K562 (cell line): ENCODE measurements around the gene FES. TPM values are rescaled to one million over a fixed set of nuclear protein-coding genes. Genes with fewer than 3 reads are reported as not detected.

Source experiments
- ARHGAP35 ChIP-seq: fragments of 450-650 bp; IDR thresholded peaks from 2 replicates; pipeline ENCODE4 v1.6.1; 2018; ENCODE audit not compliant: partially characterized antibody
- ASH1L ChIP-seq: fragments of 450-650 bp; IDR thresholded peaks from 2 replicates; pipeline ENCODE4 v1.6.1; 2018; ENCODE audit warnings: borderline replicate concordance, mild to moderate bottlenecking, low read depth; ENCODE audit not compliant: partially characterized antibody
- CREM ChIP-seq: IDR thresholded peaks from 2 replicates; pipeline ENCODE4 v1.6.1; 2014; ENCODE audit warnings: antibody characterized with exemption, low read depth
- FIP1L1 ChIP-seq: fragments of 200-400 bp; formaldehyde crosslinking; IDR thresholded peaks from 2 replicates; pipeline ENCODE4 v1.6.1; 2018; ENCODE audit warnings: mild to moderate bottlenecking, low read depth, low read length; ENCODE audit not compliant: poor library complexity, severe bottlenecking
- FOXA3 ChIP-seq, 2 experiments: fragments of 450-650 bp in 1 of 2; sonication (generic) in 1 of 2; formaldehyde crosslinking; IDR thresholded peaks in 1 of 2; conservative IDR thresholded peaks in 1 of 2; 2 replicates each; pipeline versions ENCODE4 v1.4.0 to v1.8.0; 2020 to 2022; ENCODE audit warnings: mild to moderate bottlenecking in 2 of 2, missing genetic modification reagents in 1 of 2
- FUS ChIP-seq: fragments of 200-400 bp; formaldehyde crosslinking; optimal IDR thresholded peaks from 2 replicates; pipeline ENCODE3; 2017; ENCODE audit warnings: low read depth, low read length
- HNRNPK ChIP-seq: fragments of 200-400 bp; formaldehyde crosslinking; IDR thresholded peaks from one replicate; pipeline ENCODE4 v1.6.1; 2018; ENCODE audit warnings: mild to moderate bottlenecking, low read depth, low read length; ENCODE audit not compliant: poor library complexity, severe bottlenecking
- HNRNPLL ChIP-seq: fragments of 200-400 bp; formaldehyde crosslinking; IDR thresholded peaks from 2 replicates; pipeline ENCODE4 v1.6.1; 2017; ENCODE audit warnings: low read length, low read depth, mild to moderate bottlenecking; ENCODE audit not compliant: poor library complexity, severe bottlenecking
- MCM7 ChIP-seq, 2 experiments: fragments of 450-650 bp; IDR thresholded peaks; 2 replicates each; pipeline ENCODE4 v1.6.1; 2016 to 2018
- NCOA6 ChIP-seq: fragments of 450-650 bp; IDR thresholded peaks from 2 replicates; pipeline ENCODE4 v1.6.1; 2017; ENCODE audit warnings: mild to moderate bottlenecking
- NFXL1 ChIP-seq: fragments of 450-650 bp; formaldehyde crosslinking; IDR thresholded peaks from 2 replicates; pipeline ENCODE4 v1.4.0; 2021; ENCODE audit warnings: mild to moderate bottlenecking
- PHB ChIP-seq: fragments of 250-450 bp; sonication (Bioruptor Pico); IDR thresholded peaks from 2 replicates; pipeline ENCODE4 v1.5.0; 2021
- POU5F1 ChIP-seq: fragments of 150-350 bp; IDR thresholded peaks from 2 replicates; pipeline ENCODE4 v1.6.1; 2014; ENCODE audit warnings: borderline replicate concordance, low read length, low read depth, mild to moderate bottlenecking; ENCODE audit not compliant: partially characterized antibody
- RFX7 ChIP-seq: fragments of 250-450 bp; sonication (Bioruptor Pico); IDR thresholded peaks from 2 replicates; pipeline ENCODE4 v1.5.1; 2021; ENCODE audit warnings: mild to moderate bottlenecking
- SMARCA5 ChIP-seq: fragments of 450-650 bp; IDR thresholded peaks from 2 replicates; pipeline ENCODE4 v1.6.1; 2016
- SMC3 ChIP-seq: conservative IDR thresholded peaks from 2 replicates; pipeline ENCODE4 v1.6.1; 2011; ENCODE audit warnings: low read depth, low read length, improper control_type of control experiment; ENCODE audit not compliant: insufficient read depth
- STAG1 ChIP-seq: sonication (generic); formaldehyde crosslinking; IDR thresholded peaks from 2 replicates; pipeline ENCODE4 v1.5.0; 2020; ENCODE audit warnings: missing genetic modification reagents, borderline replicate concordance
- STAT5A ChIP-seq: IDR thresholded peaks from 2 replicates; pipeline ENCODE4 v1.6.1; 2012; ENCODE audit warnings: low read length, inconsistent platforms, borderline replicate concordance
- TEAD4 ChIP-seq, 2 experiments: sonication (generic) in 1 of 2; formaldehyde crosslinking in 1 of 2; IDR thresholded peaks; 2 replicates each; pipeline versions ENCODE4 v1.6.1 to v1.8.0; 2012 to 2022; ENCODE audit warnings: borderline replicate concordance in 1 of 2, inconsistent platforms in 1 of 2, low read length in 1 of 2, mild to moderate bottlenecking in 1 of 2, missing genetic modification reagents in 1 of 2
- ZBTB8A ChIP-seq: fragments of 450-650 bp; IDR thresholded peaks from 2 replicates; pipeline ENCODE4 v1.6.1; 2018; ENCODE audit warnings: mild to moderate bottlenecking, moderate library complexity; ENCODE audit not compliant: partially characterized antibody
- ZKSCAN1 ChIP-seq: fragments of 150-350 bp; IDR thresholded peaks from 2 replicates; pipeline ENCODE4 v1.6.1; 2016; ENCODE audit warnings: low read depth, low read length
- ZSCAN29 ChIP-seq: fragments of 450-650 bp; IDR thresholded peaks from 2 replicates; pipeline ENCODE4 v1.6.1; 2017
- polyA plus RNA-seq, 8 experiments: library from polyadenylated mRNA; depleted of rRNA in 4 of 8; stranded (reverse) in 5 of 8; unstranded in 3 of 8; fragments of >200 nt; fragmentation: Nextera tagmentation in 2 of 8; fragmentation: Illumina TruSeq in 1 of 8; extraction: Ambion mirVana in 2 of 8; extraction: Trizol in 1 of 8; gene quantifications; 2 replicates each; pipeline versions ENCODE4 v1.2.1 to v1.2.3, GENCODE V29; 2011 to 2014; ENCODE audit warnings: inconsistent platforms in 1 of 8, missing spikeins in 1 of 8
- total RNA-seq, 7 experiments: library from RNA; depleted of rRNA in 6 of 7; stranded (reverse); fragments of >200 nt in 6 of 7; fragmentation: Illumina TruSeq in 2 of 7; extraction: Trizol in 2 of 7; gene quantifications; 2 replicates each; pipeline versions ENCODE4 v1.2.1 to v1.2.3, GENCODE V29; 2011 to 2021; ENCODE audit warnings: low replicate concordance in 1 of 7
- TF ChIP-seq, protein P1 (sequence below): fragments of 250-450 bp; sonication (Bioruptor Pico); IDR thresholded peaks from 2 replicates; pipeline ENCODE4 v1.8.0; 2022; ENCODE audit warnings: moderate library complexity, mild to moderate bottlenecking, inconsistent platforms
- TF ChIP-seq, protein P2 (sequence below): sonication (generic); formaldehyde crosslinking; IDR thresholded peaks from 2 replicates; pipeline ENCODE4 v1.9.0; 2022; ENCODE audit warnings: mild to moderate bottlenecking, missing genetic modification reagents
- TF ChIP-seq, protein P3 (sequence below): fragments of 200-800 bp; sonication (Bioruptor generic); IDR thresholded peaks from 2 replicates; pipeline ENCODE4 v1.6.1; 2017; ENCODE audit warnings: missing genetic modification characterization, missing compliant biosample characterization
- TF ChIP-seq, protein P4 (sequence below), 2 experiments: fragments of 250-450 bp in 1 of 2; fragments of 450-650 bp in 1 of 2; sonication (Bioruptor Pico) in 1 of 2; IDR thresholded peaks; 2 replicates each; pipeline versions ENCODE4 v1.6.1 to v1.8.0; 2016 to 2021; ENCODE audit warnings: mild to moderate bottlenecking in 2 of 2, moderate library complexity in 2 of 2, missing compliant biosample characterization in 1 of 2, missing genetic modification characterization in 1 of 2

FES gene
- total and polyA plus RNA-seq, 9 of the 15 experiments (the other 6 are each of a cell fraction or from before 2014, with no cell fraction given) = 0.38 to 2.6 (median 0.82) TPM

DNA sequence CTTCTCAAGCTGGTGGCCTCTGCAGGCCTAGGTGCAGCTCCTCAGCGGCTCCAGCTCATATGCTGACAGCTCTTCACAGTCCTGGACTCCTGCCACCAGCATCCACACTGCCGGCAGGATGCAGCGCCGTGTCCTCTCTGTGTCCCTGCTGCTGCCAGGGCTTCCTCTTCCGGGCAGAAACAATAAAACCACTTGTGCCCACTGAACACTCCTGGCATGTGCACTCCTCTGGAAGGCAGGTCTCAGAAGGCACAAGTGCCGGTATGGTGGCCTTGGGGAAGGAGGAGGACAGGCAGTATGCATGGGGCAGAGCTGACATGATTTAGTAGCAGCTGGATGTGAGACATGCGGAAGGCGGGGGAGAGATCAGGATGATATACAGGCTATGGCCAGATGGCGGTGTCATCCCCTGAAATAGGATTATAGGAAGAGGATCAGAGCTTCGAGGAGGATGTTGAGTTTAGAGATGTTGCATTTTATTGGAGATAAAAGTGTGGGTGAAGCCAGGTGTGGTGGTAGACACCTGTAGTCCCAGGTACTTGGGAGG, 11.3 kb downstream of the FES start (continued):
- TF ChIP-seq, protein P1, sequence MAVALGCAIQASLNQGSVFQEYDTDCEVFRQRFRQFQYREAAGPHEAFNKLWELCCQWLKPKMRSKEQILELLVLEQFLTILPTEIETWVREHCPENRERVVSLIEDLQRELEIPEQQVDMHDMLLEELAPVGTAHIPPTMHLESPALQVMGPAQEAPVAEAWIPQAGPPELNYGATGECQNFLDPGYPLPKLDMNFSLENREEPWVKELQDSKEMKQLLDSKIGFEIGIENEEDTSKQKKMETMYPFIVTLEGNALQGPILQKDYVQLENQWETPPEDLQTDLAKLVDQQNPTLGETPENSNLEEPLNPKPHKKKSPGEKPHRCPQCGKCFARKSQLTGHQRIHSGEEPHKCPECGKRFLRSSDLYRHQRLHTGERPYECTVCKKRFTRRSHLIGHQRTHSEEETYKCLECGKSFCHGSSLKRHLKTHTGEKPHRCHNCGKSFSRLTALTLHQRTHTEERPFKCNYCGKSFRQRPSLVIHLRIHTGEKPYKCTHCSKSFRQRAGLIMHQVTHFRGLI (CRISPR knock-in tag) = no peak
- TF ChIP-seq ZSCAN29 = no peak
- no peak for TF ChIP-seq NCOA6
- TF ChIP-seq, protein P2, sequence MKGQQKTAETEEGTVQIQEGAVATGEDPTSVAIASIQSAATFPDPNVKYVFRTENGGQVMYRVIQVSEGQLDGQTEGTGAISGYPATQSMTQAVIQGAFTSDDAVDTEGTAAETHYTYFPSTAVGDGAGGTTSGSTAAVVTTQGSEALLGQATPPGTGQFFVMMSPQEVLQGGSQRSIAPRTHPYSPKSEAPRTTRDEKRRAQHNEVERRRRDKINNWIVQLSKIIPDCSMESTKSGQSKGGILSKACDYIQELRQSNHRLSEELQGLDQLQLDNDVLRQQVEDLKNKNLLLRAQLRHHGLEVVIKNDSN = no peak
- no peak for TF ChIP-seq FUS
- no peak for TF ChIP-seq FOXA3 (CRISPR knock-in tag; conservative IDR thresholded peaks at IDR 0.05 in 1 of 2, IDR thresholded peaks at IDR 0.05 in 1 of 2)
- TF ChIP-seq ARHGAP35 = no peak
- TF ChIP-seq ZBTB8A = no peak
- no peak for TF ChIP-seq HNRNPK
- peak; percentile 65 for TF ChIP-seq CREM
- no peak for TF ChIP-seq STAT5A
- TF ChIP-seq PHB (CRISPR knock-in tag) = no peak
- TF ChIP-seq FIP1L1 = no peak
- peak; percentile 67 for TF ChIP-seq TEAD4 (IDR thresholded peaks at IDR 0.05; ENCODE audit: low read length)
- TF ChIP-seq TEAD4 (CRISPR knock-in tag; IDR thresholded peaks at IDR 0.05; ENCODE audit: borderline replicate concordance) = no peak
- TF ChIP-seq NFXL1 (CRISPR knock-in tag) = no peak
- TF ChIP-seq ASH1L = no peak
- TF ChIP-seq, protein P3, sequence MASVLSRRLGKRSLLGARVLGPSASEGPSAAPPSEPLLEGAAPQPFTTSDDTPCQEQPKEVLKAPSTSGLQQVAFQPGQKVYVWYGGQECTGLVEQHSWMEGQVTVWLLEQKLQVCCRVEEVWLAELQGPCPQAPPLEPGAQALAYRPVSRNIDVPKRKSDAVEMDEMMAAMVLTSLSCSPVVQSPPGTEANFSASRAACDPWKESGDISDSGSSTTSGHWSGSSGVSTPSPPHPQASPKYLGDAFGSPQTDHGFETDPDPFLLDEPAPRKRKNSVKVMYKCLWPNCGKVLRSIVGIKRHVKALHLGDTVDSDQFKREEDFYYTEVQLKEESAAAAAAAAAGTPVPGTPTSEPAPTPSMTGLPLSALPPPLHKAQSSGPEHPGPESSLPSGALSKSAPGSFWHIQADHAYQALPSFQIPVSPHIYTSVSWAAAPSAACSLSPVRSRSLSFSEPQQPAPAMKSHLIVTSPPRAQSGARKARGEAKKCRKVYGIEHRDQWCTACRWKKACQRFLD (CRISPR knock-in tag) = no peak
- no peak for TF ChIP-seq STAG1 (CRISPR knock-in tag)
- TF ChIP-seq SMARCA5 = 0 out of 2 replicates have a peak, but pooled peaks have one; percentile 41
- no peak for TF ChIP-seq POU5F1
- TF ChIP-seq HNRNPLL = no peak
- TF ChIP-seq RFX7 (CRISPR knock-in tag) = no peak
- TF ChIP-seq, protein P4, sequence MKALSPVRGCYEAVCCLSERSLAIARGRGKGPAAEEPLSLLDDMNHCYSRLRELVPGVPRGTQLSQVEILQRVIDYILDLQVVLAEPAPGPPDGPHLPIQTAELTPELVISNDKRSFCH (CRISPR knock-in tag; IDR thresholded peaks at IDR 0.05) = no peak
- TF ChIP-seq, protein P4 (tag; IDR thresholded peaks at IDR 0.05) = no peak
- TF ChIP-seq SMC3 = peak; percentile 52
- no peak for TF ChIP-seq ZKSCAN1
- TF ChIP-seq MCM7 (IDR thresholded peaks at IDR 0.05) = no peak
